ENCODE measurements around the gene TRIL.

TRIL gene

GRCh38 chr7:28983396-28984190, 25.5 kb upstream of the TRIL start:
- no peak for DNase-seq (ENCODE audit: low read depth)

GRCh38 chr7:28981161-28981465, 23.0 kb upstream of the TRIL start:
- no peak for DNase-seq (ENCODE audit: low read depth)

GRCh38 chr7:28980451-28981160, 22.5 kb upstream of the TRIL start:
- DNase-seq (ENCODE audit: low read depth) = peak; percentile 36

- no peak for DNase-seq (ENCODE audit: low read depth)
Observed at GRCh38 chr7:28979776-28980175, 21.6 kb upstream of the TRIL start.

GRCh38 chr7:28977881-28978280, 19.8 kb upstream of the TRIL start:
- DNase-seq (ENCODE audit: low read depth) = no peak

DNA sequence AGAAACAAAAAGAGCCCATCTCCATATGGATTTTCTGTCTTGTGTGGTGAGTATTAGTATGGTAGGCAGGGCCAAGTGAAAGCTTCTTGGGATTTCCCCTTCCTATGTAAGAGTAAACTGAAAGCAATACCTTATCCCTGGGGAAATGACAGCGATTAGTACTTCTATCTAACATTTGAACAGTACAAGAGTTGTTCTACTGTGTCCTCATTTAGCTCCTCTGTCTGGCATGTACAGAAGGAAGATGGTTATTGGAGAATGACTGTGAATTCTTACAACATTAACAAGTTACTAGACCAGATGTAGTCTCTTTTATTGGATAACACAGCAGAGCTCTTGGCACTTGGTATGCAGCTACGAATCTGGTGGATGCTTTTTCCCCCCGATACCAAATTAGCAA, 17.9 kb upstream of the TRIL start:
- DNase-seq (ENCODE audit: low read depth) = no peak

GRCh38 chr7:28973591-28973990, 15.5 kb upstream of the TRIL start:
- no peak for DNase-seq (ENCODE audit: low read depth)

- no peak for DNase-seq (ENCODE audit: low read depth)
Observed at GRCh38 chr7:28964056-28964455, 5.9 kb upstream of the TRIL start.

DNA sequence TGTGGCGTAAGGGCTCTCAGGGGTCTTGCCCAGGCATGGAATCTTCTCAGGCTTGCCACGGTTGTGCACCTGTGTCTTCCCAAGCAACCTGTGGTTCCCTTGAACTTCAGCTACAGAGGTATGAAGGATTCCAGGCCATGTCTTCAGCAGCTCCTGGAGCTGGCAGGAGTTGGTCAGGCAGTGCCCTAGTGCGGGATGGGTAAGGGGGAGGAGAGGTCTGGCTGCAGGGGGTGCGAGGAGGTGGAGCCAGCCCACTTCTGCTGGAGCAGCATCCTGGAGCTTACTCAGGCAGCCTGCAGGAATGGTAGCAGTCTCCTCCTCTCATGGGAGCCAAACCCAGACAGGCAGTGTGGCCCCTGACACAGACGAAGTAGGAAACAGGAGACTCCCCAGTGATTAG, 3.8 kb upstream of the TRIL start:
- no peak for DNase-seq (ENCODE audit: low read depth)

- DNase-seq (ENCODE audit: low read depth) = no peak
Observed at GRCh38 chr7:28960071-28960840, 2.1 kb upstream of the TRIL start.

DNA sequence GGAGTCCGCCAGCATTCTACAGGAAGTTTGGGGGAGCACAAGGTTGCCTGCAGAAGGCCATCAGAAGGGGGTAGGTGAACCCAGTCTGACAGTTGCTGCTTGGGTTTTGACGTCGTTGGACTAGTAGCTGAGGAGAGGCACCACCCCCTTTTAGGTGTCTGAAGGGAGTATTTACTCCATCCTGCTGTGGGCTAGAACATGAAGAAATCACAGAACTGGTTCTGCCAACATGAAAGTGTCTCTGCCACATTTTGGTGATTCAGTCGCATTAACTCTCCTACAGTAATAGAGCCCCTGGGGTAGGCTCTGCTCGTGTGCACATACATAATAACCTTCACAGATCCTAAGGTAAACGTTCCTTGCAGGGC, 834 bp upstream of the TRIL start:
- DNase-seq (ENCODE audit: low read depth) = no peak

DNA sequence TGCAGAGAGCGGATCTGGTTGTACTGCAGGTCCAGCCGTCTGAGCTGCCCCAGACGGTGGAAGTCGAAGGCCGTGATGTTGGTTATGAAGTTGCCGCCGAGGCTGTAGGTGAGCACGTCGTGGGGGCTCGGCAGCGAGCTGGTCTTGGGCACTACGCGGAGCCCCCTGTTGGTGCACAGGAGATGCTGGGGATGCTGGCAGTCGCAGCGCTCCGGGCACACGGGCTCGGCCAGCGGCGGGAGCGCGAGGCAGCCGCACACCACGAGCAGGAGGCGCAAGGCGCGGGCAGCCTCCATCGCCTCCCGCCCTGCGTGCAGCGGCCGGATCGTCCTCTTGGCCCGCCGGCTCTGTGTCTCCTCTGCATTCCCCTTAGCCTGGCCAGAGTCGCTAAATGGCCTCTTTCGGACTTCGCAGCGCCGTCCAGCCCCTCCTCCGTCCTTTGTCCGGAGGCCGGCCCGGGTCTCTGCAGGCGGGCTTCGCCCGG, 337 bp downstream of the TRIL start:
- DNase-seq (ENCODE audit: low read depth) = peak; percentile 21

- peak; percentile 5 for DNase-seq (ENCODE audit: low read depth)
Observed at GRCh38 chr7:28957064-28957750, 923 bp downstream of the TRIL start.

- peak; percentile 29 for DNase-seq (ENCODE audit: low read depth)
Observed at GRCh38 chr7:28956608-28957063, 1.5 kb downstream of the TRIL start.

DNA sequence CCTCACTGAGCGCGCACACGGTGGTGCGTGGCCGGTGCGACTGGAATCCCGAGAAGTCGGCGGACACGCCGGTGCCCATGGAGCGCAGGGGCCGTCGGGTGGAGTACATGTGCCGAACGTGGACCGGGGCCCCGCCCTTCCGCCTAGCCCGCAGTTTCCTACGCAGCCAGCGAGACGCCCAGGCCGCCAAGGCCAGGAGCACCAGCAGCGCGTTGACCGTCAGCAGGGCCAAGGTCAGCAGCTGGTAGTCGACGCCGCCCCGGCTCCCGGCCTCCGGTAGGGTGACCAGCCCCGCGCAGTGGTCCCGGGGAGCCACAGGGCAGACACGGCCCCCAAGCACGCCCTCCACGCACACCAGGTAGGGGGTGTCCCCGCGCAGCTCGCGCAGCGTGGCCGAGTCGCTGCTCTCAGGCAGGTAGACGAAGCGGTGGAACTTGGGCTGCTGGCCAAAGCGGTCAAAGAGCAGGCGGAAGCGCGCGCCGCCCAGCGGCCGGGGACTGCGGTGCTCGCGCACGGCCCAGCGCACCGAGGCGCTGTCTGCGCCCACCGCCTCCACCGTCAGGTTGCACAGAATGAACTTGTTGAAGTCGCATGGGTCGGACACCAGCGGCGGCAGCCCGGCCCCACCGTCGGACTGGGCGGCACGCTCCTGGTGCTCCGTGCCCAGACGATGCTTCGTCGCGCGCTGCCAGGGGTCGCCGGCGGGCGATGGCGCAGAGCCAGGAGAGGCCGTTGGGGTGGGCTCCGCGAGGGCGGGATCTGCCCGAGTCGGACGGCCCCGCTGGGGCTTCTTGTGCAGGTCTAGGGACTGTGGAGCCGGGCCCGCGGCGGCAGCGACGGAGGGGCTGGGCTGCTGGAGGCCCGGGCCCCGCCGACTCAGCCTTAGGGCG, 2.2 kb downstream of the TRIL start:
- peak; percentile 15 for DNase-seq (ENCODE audit: low read depth)

GRCh38 chr7:28955356-28955717, 2.8 kb downstream of the TRIL start:
- DNase-seq (ENCODE audit: low read depth) = no peak

GRCh38 chr7:28954946-28955345, 3.2 kb downstream of the TRIL start:
- DNase-seq (ENCODE audit: low read depth) = no peak

- no peak for DNase-seq (ENCODE audit: low read depth)
Observed at GRCh38 chr7:28954471-28954870, 3.7 kb downstream of the TRIL start.

DNA sequence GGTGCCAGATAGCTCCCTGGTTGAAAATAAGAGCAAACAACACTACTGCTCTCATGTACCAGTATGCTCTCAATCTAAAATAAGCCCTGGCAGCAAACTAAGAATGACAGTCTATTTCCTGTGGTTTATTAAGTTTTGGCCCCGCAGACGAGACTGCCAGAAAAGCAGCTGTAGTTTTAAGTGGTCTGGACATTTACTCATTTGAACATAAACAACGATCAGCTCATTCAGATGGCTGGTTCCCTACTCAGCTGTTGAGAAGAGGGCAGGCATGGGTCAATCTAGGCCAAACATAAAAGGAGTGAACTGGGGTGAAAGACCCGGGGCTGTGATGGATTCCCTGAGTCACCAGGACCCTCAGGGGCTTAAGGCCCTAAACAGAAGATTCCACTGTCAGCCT, 4.5 kb downstream of the TRIL start:
- peak; percentile 69 for DNase-seq (ENCODE audit: low read depth)

DNA sequence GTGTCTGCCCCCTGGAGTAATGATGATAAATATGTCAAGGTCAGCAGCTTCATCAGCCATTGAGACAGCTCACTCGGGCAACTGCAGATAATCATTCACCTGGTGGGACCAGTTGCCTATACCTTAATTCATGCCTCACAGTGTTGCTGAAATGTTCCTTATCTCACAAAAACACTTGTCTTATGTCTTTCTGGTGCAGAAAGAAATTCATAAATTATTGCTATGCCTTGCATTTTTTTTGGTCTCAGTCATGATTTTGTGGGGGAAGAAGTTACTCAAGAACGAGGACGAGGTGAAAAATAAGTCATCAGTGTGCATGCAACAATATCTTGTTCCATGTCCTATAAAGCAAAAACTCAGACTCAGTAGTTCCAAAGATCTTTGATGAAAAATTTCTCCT, 16.0 kb downstream of the TRIL start:
- no peak for DNase-seq (ENCODE audit: low read depth)

GRCh38 chr7:28941633-28942032, 16.5 kb downstream of the TRIL start:
- peak; percentile 34 for DNase-seq (ENCODE audit: low read depth)

Measured in EH (cell line).